HT1080 (cell line): Measurements from ENCODE around the gene NFYA. TPM values are rescaled to one million over a fixed set of nuclear protein-coding genes. Genes with fewer than 3 reads are reported as not detected.

Experiments
- DNase-seq: peaks from one replicate; pipeline ENCODE4 v3.0.0-alpha.2; 2015; ENCODE audit warnings: low read depth
- total RNA-seq: library from RNA; depleted of rRNA; stranded (reverse); fragments of >200 nt; shearing (Covaris generic); gene quantifications from 2 replicates; pipeline ENCODE4 v1.2.3, GENCODE V29; 2014

Gene NFYA
- total RNA-seq, 1 experiment from 2014 or later = 11.8 TPM

GRCh38 chr6:41045664-41046063 is 27.1 kb upstream of the NFYA start:
- no peak for DNase-seq

- DNase-seq = no peak
Observed at GRCh38 chr6:41046084-41046483, 26.7 kb upstream of the NFYA start.

GRCh38 chr6:41047306-41047705 is 25.5 kb upstream of the NFYA start:
- no peak for DNase-seq

- no peak for DNase-seq
Observed at GRCh38 chr6:41047745-41048732, 24.7 kb upstream of the NFYA start.

- DNase-seq = no peak
Observed at GRCh38 chr6:41049521-41049920, 23.3 kb upstream of the NFYA start.

- no peak for DNase-seq
Observed at GRCh38 chr6:41049955-41050354, 22.8 kb upstream of the NFYA start.

- no peak for DNase-seq
Observed at GRCh38 chr6:41050536-41050935, 22.2 kb upstream of the NFYA start.

- no peak for DNase-seq
Observed at GRCh38 chr6:41051873-41052272, 20.9 kb upstream of the NFYA start.

- DNase-seq = no peak
Observed at GRCh38 chr6:41053041-41053440, 19.7 kb upstream of the NFYA start, which contains the start of gene APOBEC2. Gene APOBEC2, plus strand, starts transcription at chr6:41053202. Its CDS starts 146 bp downstream, at chr6:41053348.

GRCh38 chr6:41054511-41054910 is 18.3 kb upstream of the NFYA start:
- DNase-seq = no peak

- DNase-seq = no peak
Observed at GRCh38 chr6:41055149-41055548, 17.6 kb upstream of the NFYA start.

GRCh38 chr6:41056768-41057490 is 15.8 kb upstream of the NFYA start:
- no peak for DNase-seq

- DNase-seq = no peak
Observed at GRCh38 chr6:41058783-41059181, 14.0 kb upstream of the NFYA start.

GRCh38 chr6:41059556-41059955 is 13.2 kb upstream of the NFYA start:
- DNase-seq = no peak

- DNase-seq = no peak
Observed at GRCh38 chr6:41061196-41061726, 11.5 kb upstream of the NFYA start.

GRCh38 chr6:41062056-41062455 is 10.7 kb upstream of the NFYA start:
- DNase-seq = no peak

GRCh38 chr6:41063884-41064285 is 8.9 kb upstream of the NFYA start:
- no peak for DNase-seq

- no peak for DNase-seq
Observed at GRCh38 chr6:41064841-41065240, 7.9 kb upstream of the NFYA start.

- no peak for DNase-seq
Observed at GRCh38 chr6:41065550-41066026, 7.2 kb upstream of the NFYA start.

GRCh38 chr6:41066867-41067304 is 5.9 kb upstream of the NFYA start:
- DNase-seq = peak; percentile 64

GRCh38 chr6:41071501-41071922 is 1.3 kb upstream of the NFYA start:
- DNase-seq = no peak
